ENCODE measurements around the gene ELFN2.

DNA sequence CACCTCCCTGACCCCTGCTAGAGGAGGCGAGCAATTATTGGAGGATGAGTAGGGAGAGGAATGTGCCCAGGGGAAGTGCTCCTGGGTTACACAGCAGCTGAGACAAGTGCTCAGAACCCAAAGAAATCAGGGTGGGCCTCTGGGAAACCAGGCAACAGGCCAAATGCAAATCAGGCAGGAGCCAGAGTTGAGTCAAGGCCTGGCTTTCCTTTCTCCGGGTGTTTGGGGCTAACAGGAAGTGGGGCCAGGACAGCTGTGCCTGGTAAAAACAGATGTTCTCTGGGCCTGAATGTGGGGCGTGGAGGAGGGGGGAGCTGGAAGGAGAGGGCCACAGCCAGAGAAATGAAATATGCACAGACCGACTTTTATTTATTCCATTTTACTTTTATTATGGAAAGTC lies 36.9 kb upstream of the ELFN2 start:
- TF ChIP-seq POLR2A (IDR thresholded peaks at IDR 0.05; ENCODE audit: low read depth, low read length), result no peak
- TF ChIP-seq TAF1 (IDR thresholded peaks at IDR 0.05; ENCODE audit: borderline replicate concordance, low read depth, low read length), result no peak
